NCI-H226 (cell line): ENCODE measurements around the gene RBM18.

Experiments
- DNase-seq: peaks from one replicate; pipeline ENCODE4 v3.0.0-alpha.2; 2015

Gene RBM18, protein sequence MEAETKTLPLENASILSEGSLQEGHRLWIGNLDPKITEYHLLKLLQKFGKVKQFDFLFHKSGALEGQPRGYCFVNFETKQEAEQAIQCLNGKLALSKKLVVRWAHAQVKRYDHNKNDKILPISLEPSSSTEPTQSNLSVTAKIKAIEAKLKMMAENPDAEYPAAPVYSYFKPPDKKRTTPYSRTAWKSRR

DNA sequence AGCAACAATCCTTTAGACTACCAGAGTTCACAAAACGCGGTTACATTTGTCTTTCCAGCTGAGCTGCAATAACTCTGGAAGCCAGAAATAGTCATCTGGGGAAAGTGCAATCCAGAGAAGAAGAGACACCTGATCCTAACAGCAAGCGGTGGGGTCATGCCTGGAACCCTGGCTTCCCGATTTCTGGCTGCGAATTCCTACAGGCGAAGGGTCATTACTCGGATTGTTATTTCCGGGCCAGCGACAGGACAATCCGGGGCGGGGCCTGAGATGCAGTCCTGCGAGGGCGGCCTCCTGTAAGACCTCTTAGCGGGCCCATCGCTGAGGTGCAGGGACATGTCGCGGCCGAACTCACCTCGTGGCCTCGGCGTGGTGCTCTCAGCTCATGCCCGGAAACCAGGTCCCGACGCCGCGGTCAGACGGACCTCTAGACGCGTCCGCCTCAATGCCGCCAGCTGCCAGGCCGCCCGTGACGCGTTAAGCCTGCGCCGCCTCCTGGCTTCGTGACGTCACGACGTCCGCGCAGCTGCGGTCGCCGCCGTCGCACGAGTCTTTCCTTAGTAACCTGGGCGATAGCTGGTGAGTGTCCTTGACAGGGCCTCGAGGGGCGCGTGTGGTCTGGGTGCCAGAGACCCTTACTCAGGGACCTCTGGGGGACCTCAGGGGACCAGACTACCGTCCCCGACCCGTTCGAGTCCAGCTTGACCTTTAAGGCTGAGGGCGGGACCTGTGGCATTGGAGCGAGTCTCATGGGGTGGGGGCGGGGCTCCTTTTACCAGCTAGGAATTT is at the start of gene RBM18, which contains the start of gene MRRF:
Gene RBM18 (minus strand): TSS at position 481 of the 789 bp plus-strand sequence. CDS start 3,348 bp downstream, outside the sequence.
Gene MRRF (plus strand): TSS at position 523 of the 789 bp plus-strand sequence. CDS start 6,010 bp downstream, outside the sequence.
- DNase-seq = peak; percentile 85

DNA sequence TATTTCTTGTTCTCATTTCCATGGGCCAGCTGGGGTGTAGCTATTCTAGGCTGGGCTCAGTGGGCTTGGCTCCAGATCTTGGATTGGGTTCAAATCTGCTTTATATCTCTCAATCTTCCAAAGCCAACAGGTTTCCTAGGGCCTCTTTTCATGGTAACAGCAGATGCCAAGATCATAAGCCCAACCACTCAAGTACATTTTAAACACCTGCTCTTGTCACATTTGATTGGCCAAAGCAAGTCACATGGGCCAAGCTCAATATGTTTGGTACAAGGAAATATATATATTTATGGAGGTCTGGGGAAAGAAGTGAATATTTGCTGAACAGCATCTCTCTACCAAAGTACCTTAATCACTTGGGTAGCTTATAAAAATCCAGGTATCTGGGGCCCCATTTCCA is 49.5 kb upstream of the RBM18 start:
- no peak for DNase-seq

- no peak for DNase-seq
Observed at GRCh38 chr9:122309861-122310260, 45.2 kb upstream of the RBM18 start.

- no peak for DNase-seq
Observed at GRCh38 chr9:122307925-122308324, 43.3 kb upstream of the RBM18 start.

DNA sequence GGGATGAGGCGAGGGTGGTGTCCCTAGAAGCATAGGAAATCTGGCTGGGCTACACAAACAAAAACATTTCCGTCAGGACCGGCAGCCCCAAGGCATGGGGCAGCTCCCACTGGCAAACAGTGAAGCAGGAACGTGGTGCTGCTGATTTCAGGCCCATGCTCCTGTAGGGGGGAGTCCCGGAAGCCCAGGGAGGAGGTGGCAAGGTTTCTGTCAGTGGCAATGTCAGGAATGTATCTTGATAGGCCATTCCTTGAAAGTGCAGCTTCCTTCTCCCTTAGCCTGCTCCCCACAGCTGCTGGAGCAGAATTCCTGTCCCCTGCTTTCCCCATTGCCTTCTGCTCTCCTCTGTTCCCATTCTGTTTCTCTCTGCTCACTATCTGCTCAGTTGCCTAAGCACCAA is 42.4 kb upstream of the RBM18 start:
- DNase-seq = no peak

DNA sequence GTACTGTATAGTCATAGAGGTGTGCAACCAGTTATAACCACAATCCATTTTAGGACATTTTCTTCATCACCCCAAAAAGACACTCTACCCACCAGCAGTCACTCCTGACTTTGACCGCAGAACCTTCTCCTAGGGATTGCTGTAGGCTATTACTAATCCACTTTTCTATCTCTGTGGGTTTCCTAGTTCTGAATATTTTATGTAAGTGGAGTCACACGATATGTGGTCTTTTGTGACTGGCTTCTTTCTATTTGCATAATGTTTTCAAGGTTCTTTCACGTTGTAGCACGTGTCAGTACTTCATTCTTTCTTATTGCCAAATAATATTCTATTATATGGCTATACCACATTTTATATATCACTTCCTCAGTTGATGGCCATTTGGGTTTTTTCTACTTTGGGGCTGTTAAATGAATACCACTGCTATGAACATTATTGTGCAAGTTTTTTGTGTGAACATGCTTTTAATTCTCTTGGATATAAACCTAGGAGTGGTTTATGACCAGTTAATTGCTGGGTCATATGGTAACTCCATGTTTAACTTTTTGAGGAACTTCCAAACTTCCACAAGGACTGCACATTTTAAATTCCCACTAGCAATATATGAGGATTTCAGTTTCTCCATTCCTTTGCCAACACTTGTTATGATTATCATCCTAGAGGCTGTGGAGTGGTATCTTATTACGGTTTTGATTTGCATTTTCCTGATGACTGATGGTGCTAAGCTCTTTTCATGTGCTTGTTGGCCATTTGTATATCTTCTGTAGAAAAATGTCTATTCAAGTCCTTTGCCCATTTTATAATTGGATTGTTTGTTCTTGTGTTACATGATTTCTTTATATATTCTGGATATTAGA is 37.8 kb upstream of the RBM18 start:
- DNase-seq = no peak

GRCh38 chr9:122297512-122297911 is 32.9 kb upstream of the RBM18 start:
- DNase-seq = no peak

GRCh38 chr9:122294531-122294930 is 29.9 kb upstream of the RBM18 start:
- no peak for DNase-seq

- DNase-seq = no peak
Observed at GRCh38 chr9:122291458-122291857, 26.8 kb upstream of the RBM18 start.

GRCh38 chr9:122287214-122287720 is 22.6 kb upstream of the RBM18 start:
- DNase-seq = no peak

GRCh38 chr9:122286764-122287163 is 22.1 kb upstream of the RBM18 start:
- DNase-seq = no peak

DNA sequence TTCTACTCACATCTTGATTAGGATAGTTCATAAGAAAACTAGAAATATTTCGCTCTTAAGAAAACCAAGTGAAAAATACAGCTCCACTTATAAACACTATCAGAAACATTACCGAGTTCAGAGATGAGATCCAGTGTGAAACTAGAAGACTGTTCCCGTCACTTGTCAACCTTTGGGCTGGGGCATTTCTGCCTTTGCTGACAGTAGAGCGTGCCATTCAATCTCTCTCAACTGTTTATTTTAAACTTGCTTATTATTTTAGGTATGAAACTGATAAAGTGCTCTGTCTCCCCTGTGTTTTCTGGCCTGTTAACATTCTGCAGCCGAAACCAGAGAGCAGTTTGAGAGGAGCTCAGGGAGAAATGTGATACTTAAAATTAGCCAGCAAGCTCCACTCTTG is 16.7 kb upstream of the RBM18 start:
- DNase-seq = no peak

DNA sequence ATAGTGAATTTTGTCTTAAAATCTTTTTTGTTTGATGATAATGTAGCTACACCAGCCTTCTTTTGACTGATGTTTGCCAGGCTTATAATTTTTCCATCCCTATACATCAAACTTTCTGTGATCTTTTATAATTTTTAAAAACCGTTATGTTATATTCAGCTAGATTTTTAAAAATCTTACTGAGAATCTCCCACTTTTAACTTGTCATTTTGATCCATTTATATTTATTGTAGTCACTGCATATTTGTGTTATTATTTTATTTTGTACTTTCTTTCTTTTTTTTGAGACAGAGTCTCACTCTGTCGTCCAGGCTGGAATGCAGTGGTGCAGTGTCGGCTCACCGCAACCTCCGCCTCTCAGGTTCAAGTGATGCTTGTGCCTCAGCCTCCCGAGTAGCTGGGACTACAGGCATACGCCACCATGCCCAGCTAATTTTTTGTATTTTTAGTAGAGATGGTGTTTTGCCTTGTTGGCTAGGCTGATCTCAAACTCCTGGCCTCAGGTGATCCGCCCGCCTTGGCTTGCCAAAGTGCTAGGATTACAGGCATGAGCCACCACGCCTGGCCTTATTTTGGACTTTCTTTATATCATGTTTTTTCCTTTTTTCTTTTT is 12.8 kb upstream of the RBM18 start:
- DNase-seq = no peak

- peak; percentile 9 for DNase-seq
Observed at GRCh38 chr9:122276096-122276495, 11.5 kb upstream of the RBM18 start.

DNA sequence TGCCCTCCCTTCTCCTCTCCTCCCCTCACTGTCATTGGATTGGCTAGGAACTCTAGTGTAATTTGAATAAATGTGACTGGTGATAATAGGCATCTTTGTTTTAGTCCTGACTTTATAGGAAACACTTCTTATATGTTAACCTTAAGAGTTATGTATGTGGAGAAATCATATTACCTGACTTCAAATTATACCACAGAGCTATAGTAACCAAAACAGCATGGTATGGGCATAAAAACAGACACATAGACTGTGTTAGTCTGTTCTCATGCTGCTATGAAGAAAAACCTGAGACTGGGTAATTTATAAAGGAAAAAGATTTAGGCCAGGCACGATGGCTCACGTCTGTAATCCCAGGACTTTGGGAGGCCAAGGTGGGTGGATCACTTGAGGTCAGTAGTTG is 9.4 kb upstream of the RBM18 start:
- no peak for DNase-seq

DNA sequence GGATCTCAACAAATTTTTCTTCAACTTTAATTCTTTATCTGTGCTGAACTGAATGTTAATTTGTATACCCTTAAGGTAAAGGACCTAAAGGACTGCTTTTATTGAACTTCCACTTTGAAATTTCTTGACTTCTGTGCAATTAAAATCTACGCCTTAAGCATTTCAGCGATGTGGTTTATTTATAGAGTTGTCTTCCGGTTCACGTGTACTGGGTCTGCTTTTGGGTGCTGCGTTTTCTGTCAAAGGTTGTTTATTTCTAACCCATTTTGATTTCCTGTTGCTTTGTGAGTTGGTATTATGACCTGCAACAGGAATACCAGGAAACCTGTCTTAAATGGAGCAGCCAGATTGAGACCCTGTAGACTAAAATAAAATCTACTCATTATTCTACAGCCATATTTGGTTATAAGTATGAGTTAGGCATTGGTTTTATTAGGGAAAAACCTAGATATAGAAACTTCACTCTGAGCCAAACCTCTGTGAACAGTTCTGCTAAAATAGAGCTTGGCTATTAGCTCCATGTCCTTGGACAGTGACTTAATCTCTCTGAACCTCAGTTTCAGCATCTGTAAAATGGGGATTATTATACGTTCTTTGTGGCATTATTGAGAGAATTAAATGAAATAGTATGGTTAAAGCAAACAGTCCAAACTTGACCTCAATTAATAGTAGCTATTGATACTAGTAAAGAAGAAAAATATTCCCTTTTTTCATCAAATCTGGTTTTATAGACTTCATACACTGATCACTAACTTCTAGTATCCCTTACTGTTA is 3.6 kb upstream of the RBM18 start:
- no peak for DNase-seq

GRCh38 chr9:122265149-122265915 is 692 bp upstream of the RBM18 start:
- no peak for DNase-seq

DNA sequence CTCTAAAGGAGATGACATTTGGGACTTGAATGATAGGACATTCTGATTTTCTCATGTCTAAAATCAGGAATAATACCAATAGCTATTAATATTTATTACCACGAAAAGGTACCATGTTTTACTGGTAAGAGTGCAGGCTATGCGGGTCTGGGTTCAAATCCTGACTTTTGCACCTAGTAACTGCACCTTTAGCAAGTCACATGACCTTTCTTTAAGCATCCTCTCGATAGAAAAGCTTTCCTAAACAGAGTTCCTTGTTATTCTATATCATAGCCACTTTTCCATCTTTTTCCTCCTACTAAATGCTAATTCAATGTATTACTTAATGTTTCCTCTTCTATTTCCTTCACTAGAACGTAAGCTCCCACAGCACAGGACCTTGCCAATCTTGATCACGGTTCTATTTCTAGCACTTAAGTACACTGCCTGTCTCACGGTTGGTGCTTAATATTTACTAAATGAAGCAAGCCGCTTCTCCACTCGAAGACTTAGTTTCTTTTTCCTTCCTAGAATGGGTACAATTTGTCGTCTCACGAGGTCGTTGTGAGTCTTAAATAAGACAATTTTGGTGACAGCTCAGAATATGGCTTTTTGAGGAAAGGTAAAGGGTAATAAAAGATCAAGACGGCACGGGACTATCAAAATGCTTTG is 816 bp downstream of the RBM18 start:
- DNase-seq = no peak

DNA sequence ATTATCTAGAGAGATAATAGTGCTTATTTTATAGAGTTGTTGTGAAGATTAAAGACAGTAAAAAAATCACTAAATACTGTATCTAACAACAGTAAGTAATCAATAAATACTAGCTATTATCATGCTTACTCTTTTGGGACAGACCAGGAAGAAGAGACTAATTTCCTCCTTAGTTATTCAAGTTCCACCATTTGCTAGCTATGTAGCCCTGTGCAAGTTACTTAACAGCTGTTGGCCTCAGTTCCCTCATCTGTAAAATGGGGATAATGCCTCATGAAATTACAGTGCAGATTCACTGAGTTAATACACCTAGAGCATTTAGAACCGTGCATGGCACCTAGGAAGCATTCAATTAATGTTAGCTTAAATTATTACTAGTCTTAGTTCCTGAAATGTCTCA is 2.6 kb downstream of the RBM18 start:
- DNase-seq = no peak

DNA sequence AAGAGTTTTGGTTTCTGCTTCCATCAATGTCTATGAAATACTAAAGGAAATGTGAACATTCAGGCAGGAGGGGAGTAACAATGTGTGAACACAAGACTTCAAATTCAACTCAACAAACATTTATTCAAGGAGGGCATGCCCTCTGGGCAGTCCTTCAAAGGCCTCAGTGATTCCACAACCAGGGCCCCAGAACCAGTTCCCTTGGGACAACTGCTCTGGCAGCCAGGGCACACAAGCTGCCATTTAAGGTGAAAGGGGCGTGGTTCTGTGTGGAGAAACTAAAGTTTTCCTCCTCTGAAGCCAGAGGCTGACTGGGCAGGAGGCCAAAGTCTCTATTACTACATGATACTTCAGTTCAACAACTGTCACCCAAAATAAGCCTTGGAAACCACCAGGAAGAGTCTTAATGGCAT is 3.2 kb downstream of the RBM18 start:
- peak; percentile 8 for DNase-seq
